ENCODE results near the gene TBC1D2B.
"Not testable (repeated sequence)": the region's sequence is repeated elsewhere in the genome, so short reads cannot be mapped to it uniquely, and the experiment has no call there.

Gene TBC1D2B

GRCh38 chr15:77985031-77985930 lies 92.2 kb downstream of the TBC1D2B start:
- no peak for DNase-seq

DNA sequence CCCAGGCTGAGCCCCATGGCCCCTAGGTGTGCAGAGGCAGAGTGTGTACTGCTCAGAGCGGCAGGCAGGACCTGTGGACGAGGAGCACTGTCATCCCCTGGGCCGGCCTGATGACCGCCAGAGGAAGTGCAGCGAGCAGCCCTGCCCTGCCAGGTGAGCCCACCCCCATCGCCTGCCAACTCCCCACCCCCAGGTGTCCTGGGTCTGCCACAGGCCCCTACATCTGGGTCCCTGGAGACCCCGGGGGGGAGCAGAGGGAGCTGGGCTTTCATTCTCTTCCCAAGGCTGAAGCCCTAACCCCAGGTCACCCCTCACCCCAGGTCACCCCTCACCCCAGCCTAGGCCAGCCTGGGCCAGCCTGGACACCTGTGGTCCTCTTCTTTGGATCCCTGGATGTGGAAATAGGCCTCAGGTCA lies 93.1 kb downstream of the TBC1D2B start:
- DNase-seq, result no peak

DNA sequence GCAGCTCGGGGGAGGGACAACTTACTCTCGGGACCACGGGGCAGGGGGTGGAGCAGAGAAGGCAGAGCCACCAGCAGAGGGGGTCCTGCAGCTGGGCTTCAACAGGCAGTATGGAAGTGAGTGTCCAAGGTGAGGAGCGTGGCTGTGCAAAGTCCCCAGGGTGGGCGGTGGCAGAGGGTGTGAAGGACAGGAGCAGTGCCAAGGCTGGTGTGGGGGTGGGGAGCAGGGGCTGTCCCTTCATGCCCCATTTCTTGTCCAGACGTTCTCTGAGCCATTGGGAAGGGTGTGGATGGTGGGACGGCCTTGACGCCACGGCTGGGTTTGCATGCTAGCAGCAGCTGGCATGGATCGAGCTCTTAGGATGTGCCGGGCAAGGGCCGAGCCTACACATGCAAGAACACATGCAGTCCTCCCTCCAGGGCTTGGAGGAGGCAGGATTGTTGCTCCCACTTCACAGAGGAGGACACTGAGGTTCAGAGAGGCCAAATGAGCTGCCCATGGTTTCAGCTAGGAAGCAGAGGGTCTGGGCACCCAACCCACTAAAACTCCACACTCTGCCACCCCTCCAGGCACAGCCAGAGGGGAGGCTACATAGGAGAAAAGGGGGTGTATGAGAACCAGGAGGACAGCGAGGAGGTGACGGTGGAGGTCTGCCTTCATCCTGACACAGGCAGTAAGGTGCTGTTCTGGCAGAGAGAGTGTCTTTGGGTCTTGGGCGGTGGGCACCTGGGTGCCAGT lies 93.6 kb downstream of the TBC1D2B start:
- DNase-seq, result no peak

GRCh38 chr15:77983091-77983707 lies 94.3 kb downstream of the TBC1D2B start:
- no peak for DNase-seq

DNA sequence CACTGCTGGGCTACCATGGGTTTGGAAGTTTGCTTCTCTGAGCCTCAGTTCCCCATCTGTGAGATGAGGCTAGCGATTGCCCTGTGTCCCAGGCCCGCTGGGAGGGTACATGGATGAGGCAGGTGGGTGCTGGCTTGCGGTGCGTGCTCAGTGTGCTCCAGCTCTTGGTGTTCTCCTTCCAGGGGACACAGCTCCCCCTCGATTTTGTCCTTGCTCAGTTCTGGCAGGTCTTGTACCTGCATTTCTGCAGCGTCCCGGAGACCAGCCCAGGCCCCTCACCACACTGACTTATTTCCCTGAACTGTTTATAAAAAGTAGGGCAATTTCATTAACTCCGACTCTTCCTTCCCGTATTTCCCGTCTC lies 95.4 kb downstream of the TBC1D2B start:
- no peak for DNase-seq

- no peak for DNase-seq
These were observed 96.0 kb downstream of the TBC1D2B start for GRCh38 chr15:77981281-77982126.

DNA sequence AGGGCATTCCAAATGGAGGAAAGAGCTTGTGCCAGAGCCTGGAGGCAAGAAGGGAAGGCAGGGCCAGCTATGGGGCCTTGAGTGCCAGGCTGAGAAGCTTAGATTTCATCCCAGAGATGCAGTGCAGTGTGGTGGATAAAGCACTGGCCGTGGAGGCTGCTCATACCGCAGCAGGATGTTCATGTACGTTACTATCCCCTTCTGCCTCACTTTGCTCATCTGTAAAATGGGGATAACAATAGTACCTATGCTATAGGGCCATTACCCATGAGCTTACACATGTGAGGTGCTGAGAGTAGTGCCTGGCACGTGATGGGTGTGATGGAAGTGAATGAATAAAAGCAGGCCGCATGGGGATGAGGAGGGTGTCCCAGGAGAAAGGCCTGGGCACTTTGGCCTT lies 96.8 kb downstream of the TBC1D2B start:
- DNase-seq, result not testable (repeated sequence)

DNA sequence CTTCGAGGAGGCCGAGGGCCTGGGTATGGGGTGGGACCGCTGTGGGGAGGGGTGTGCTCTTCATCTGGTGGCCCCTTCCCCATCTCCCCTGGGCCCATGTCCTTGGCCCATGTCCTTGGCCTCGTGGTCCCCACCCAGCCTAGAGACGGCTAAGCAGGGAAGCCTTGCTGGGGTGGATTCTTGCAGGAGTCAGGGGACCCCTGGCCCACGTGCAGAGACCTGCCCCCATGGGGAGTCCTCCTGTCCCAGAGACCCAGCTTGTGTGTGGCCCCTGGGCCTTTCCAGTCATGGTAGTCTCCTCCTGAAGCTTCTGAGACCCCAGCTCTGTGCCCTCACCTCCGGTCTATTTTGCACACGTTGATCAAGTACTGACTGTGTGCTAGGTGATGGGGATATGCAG lies 97.4 kb downstream of the TBC1D2B start:
- DNase-seq, result no peak

GRCh38 chr15:77979157-77979556 lies 98.4 kb downstream of the TBC1D2B start:
- not testable (repeated sequence) for DNase-seq

DNA sequence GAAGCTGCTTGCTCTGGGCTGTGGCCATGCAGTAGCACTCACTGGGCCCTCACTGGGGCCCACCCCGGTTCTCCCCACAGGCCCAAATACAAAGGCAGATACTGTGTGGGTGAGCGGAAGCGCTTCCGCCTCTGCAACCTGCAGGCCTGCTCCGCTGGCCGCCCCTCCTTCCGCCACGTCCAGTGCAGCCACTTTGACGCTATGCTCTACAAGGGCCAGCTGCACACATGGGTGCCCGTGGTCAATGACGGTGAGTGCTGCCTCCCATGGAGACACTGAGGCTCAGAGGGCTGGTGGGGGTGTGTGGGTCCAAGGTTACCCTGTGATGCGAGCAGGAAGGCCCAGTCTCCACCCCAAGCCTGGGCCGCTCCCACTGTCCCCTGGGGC lies 98.8 kb downstream of the TBC1D2B start:
- not testable (repeated sequence) for DNase-seq

DNA sequence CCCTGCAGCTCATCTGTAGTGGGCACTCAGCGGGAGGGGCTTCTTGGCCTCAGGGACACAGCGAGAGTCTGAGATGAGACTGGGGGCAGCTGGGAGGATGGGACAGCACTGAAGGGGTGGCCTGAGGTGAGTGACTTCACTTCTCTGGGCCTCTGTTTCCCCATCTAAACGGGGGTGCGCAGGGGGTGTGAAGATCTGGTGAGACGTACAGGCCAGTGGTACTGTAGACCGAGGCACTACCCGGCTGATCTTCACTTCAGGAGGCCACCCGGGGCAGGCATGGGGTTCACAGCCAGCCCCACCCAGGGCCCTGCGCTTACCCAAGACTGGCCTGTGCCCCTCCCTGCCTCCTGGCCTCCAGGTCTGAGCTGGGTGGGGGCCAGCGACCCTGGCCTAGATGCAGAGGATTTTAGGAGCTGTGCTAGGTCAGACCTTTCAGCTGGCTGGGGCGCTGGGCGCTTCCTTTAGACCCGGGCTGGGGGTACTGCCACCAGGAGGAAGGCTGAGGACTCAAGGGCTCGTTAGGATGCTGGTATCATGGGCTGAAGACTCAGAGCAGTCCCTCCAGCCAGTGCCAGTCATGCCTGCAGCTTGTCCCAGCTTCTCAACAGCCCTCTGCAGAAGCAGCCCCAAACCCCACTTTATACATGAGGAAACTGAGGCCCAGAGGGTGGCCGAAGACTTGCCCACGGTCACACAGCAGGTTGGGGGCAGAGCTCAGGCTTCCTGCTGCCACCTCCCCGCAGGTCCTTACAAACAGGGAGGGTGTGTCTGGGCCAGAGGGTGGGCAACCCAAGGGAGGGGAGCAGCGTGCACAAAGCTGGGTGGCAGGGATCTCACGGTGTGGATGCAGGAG lies 99.4 kb downstream of the TBC1D2B start:
- not testable (repeated sequence) for DNase-seq

- not testable (repeated sequence) for DNase-seq
These were observed 100.6 kb downstream of the TBC1D2B start for GRCh38 chr15:77976760-77977525.

DNA sequence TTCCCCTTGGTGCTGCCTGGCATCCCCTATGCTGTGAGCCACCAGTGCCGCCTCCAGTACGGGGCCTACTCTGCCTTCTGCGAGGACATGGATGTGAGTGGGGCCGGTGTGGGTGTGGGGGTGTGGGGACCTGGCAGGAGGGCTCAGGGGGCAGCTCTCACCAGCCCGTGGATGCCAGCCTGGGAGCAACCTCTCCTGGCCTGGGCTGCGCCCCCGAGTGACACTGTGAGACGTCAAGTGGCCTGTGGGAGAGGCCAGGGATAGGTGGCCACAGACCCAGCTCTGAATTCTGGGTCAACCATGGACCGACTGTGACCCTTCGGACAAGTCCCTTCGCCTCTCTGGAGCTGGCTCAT lies 101.4 kb downstream of the TBC1D2B start:
- not testable (repeated sequence) for DNase-seq

- DNase-seq, result no peak
These were observed 102.0 kb downstream of the TBC1D2B start for GRCh38 chr15:77975332-77976094.

- no peak for DNase-seq
These were observed 102.8 kb downstream of the TBC1D2B start for GRCh38 chr15:77974416-77975331.

GRCh38 chr15:77974098-77974414 lies 103.5 kb downstream of the TBC1D2B start:
- no peak for DNase-seq

- not testable (repeated sequence) for DNase-seq
These were observed 104.0 kb downstream of the TBC1D2B start for GRCh38 chr15:77973273-77974097.

GRCh38 chr15:77972706-77973105 lies 104.8 kb downstream of the TBC1D2B start:
- not testable (repeated sequence) for DNase-seq

Measured in CD4-positive, alpha-beta T cell treated with Interleukin-6 for 4 hours (primary cell).